Kidney capillary endothelial cell (primary cell): ENCODE data around the gene WIZ.
"Not testable (repeated sequence)": the region's sequence is repeated elsewhere in the genome, so short reads cannot be mapped to it uniquely, and the experiment has no call there.

Experiments used
- DNase-seq: peaks from one replicate; pipeline ENCODE4 v3.0.0-alpha.2; 2018; ENCODE audit warnings: low spot score

Gene WIZ

GRCh38 chr19:15427991-15428471 is 21.7 kb downstream of the WIZ start:
- no peak for DNase-seq

GRCh38 chr19:15427350-15427700 is 22.4 kb downstream of the WIZ start:
- no peak for DNase-seq

- no peak for DNase-seq
These were observed 23.0 kb downstream of the WIZ start for GRCh38 chr19:15426485-15427349.

GRCh38 chr19:15425321-15425950 is 24.3 kb downstream of the WIZ start:
- no peak for DNase-seq

GRCh38 chr19:15424692-15425272 is 25.0 kb downstream of the WIZ start:
- DNase-seq: no peak

GRCh38 chr19:15424121-15424520 is 25.6 kb downstream of the WIZ start:
- DNase-seq: no peak

GRCh38 chr19:15423130-15423529 is 26.6 kb downstream of the WIZ start:
- no peak for DNase-seq

GRCh38 chr19:15422296-15423075 is 27.3 kb downstream of the WIZ start:
- no peak for DNase-seq

GRCh38 chr19:15421721-15422260 is 28.0 kb downstream of the WIZ start:
- DNase-seq: no peak

- DNase-seq: no peak
These were observed 28.5 kb downstream of the WIZ start for GRCh38 chr19:15421136-15421695.

GRCh38 chr19:15419413-15420025 is 30.2 kb downstream of the WIZ start:
- DNase-seq: peak; percentile 26

- peak; percentile 100 for DNase-seq
These were observed 31.0 kb downstream of the WIZ start, which contains the start of gene AKAP8L for GRCh38 chr19:15418579-15419412. Gene AKAP8L (minus strand): TSS chr19:15418988. CDS start chr19:15418923, 65 bp downstream.

- DNase-seq: peak; percentile 17
These were observed 31.6 kb downstream of the WIZ start for GRCh38 chr19:15418231-15418578.

- peak; percentile 21 for DNase-seq
These were observed 32.1 kb downstream of the WIZ start for GRCh38 chr19:15417699-15418098.

GRCh38 chr19:15412832-15413231 is 36.9 kb downstream of the WIZ start:
- DNase-seq: no peak

GRCh38 chr19:15411351-15411750 is 38.4 kb downstream of the WIZ start:
- DNase-seq: not testable (repeated sequence)

GRCh38 chr19:15404780-15405211 is 45.0 kb downstream of the WIZ start:
- DNase-seq: no peak

- DNase-seq: no peak
These were observed 45.5 kb downstream of the WIZ start for GRCh38 chr19:15404097-15404779.

- DNase-seq: no peak
These were observed 46.6 kb downstream of the WIZ start for GRCh38 chr19:15403151-15403531.
